Epidermal melanocyte (primary cell): Measurements from ENCODE around the gene BAIAP2L1.

Source experiments
- DNase-seq: peaks from one replicate; pipeline ENCODE4 v3.0.0; 2011; ENCODE audit warnings: low spot score; ENCODE audit not compliant: insufficient read length

BAIAP2L1 gene

GRCh38 chr7:98294798-98295382 lies 106.0 kb downstream of the BAIAP2L1 start:
- peak; percentile 79 for DNase-seq

GRCh38 chr7:98294326-98294725 lies 106.6 kb downstream of the BAIAP2L1 start:
- no peak for DNase-seq

GRCh38 chr7:98293746-98294145 lies 107.1 kb downstream of the BAIAP2L1 start:
- DNase-seq = no peak

GRCh38 chr7:98293265-98293664 lies 107.6 kb downstream of the BAIAP2L1 start:
- no peak for DNase-seq

GRCh38 chr7:98291717-98292116 lies 109.2 kb downstream of the BAIAP2L1 start:
- no peak for DNase-seq

GRCh38 chr7:98289333-98289875 lies 111.5 kb downstream of the BAIAP2L1 start:
- DNase-seq = no peak

- DNase-seq = no peak
Measured at GRCh38 chr7:98288064-98288823, 112.6 kb downstream of the BAIAP2L1 start.

- DNase-seq = no peak
Measured at GRCh38 chr7:98287486-98287959, 113.4 kb downstream of the BAIAP2L1 start.

GRCh38 chr7:98286701-98287485 lies 114.0 kb downstream of the BAIAP2L1 start:
- no peak for DNase-seq

- no peak for DNase-seq
Measured at GRCh38 chr7:98286093-98286539, 114.8 kb downstream of the BAIAP2L1 start.

- DNase-seq = no peak
Measured at GRCh38 chr7:98285157-98286092, 115.5 kb downstream of the BAIAP2L1 start.

- DNase-seq = peak; percentile 45
Measured at GRCh38 chr7:98284335-98285036, 116.4 kb downstream of the BAIAP2L1 start.

GRCh38 chr7:98283887-98284222 lies 117.0 kb downstream of the BAIAP2L1 start:
- no peak for DNase-seq

GRCh38 chr7:98283127-98283886 lies 117.6 kb downstream of the BAIAP2L1 start:
- no peak for DNase-seq

- no peak for DNase-seq
Measured at GRCh38 chr7:98282703-98283102, 118.2 kb downstream of the BAIAP2L1 start.

- DNase-seq = no peak
Measured at GRCh38 chr7:98281757-98282606, 118.9 kb downstream of the BAIAP2L1 start.

- DNase-seq = peak; percentile 84
Measured at GRCh38 chr7:98280791-98281756, 119.8 kb downstream of the BAIAP2L1 start, which contains the start of gene BRI3. Gene BRI3 (plus strand): TSS chr7:98281686. CDS start chr7:98281796, 110 bp downstream.
